Activated T-cell treated with anti-CD3 and anti-CD28 coated beads for 48 hours (primary cell): Measurements from ENCODE around the gene SERPINI2.
"Not testable (repeated sequence)": the region's sequence is repeated elsewhere in the genome, so short reads cannot be mapped to it uniquely, and the experiment has no call there.

Source experiments
- DNase-seq: peaks from one replicate; pipeline ENCODE4 v3.0.0-alpha.2; 2020; ENCODE audit warnings: low read depth

SERPINI2 gene

GRCh38 chr3:167450195-167450594, 23.6 kb downstream of the SERPINI2 start:
- no peak for DNase-seq

GRCh38 chr3:167445491-167445890, 28.4 kb downstream of the SERPINI2 start:
- no peak for DNase-seq

GRCh38 chr3:167441256-167441655, 32.6 kb downstream of the SERPINI2 start:
- no peak for DNase-seq

GRCh38 chr3:167437428-167438139, 36.3 kb downstream of the SERPINI2 start:
- no peak for DNase-seq

- DNase-seq: not testable (repeated sequence)
Observed at GRCh38 chr3:167426962-167427361, 46.9 kb downstream of the SERPINI2 start.

GRCh38 chr3:167422396-167422795, 51.4 kb downstream of the SERPINI2 start:
- DNase-seq: not testable (repeated sequence)

GRCh38 chr3:167409611-167410010, 64.2 kb downstream of the SERPINI2 start:
- no peak for DNase-seq

GRCh38 chr3:167406876-167407492, 66.9 kb downstream of the SERPINI2 start:
- no peak for DNase-seq

- DNase-seq: no peak
Observed at GRCh38 chr3:167397826-167398225, 76.0 kb downstream of the SERPINI2 start.

- no peak for DNase-seq
Observed at GRCh38 chr3:167396075-167396474, 77.8 kb downstream of the SERPINI2 start.

GRCh38 chr3:167394003-167394402, 79.8 kb downstream of the SERPINI2 start:
- no peak for DNase-seq
